Measurements from ENCODE around the gene B3GAT1. TPM values are rescaled to one million over a fixed set of nuclear protein-coding genes. Genes with fewer than 3 reads are reported as not detected.

Gene B3GAT1
- polyA plus RNA-seq, 1 donor from 2014 or later: 28.2 TPM

GRCh38 chr11:134337051-134337450 lies 75.0 kb downstream of the B3GAT1 start:
- Histone ChIP-seq H3K9me3 (ENCODE audit: low read length) (no peaks in the 10 kb centered on the region), H2AFZ (ENCODE audit: low read depth, low read length) (no peak overlapping the region), H4K20me1 (ENCODE audit: insufficient read depth) (no peaks in the 10 kb centered on the region), H3K4me3 (ENCODE audit: low read length) (no peak overlapping the region), H3K36me3 (ENCODE audit: insufficient read depth, low read length) (no peaks in the 10 kb centered on the region), H3K27me3 (ENCODE audit: insufficient read depth, low read depth, low read length) (no peaks in the 10 kb centered on the region), H3K9ac (ENCODE audit: low read length) (no peak overlapping the region), H3F3A (ENCODE audit: insufficient read depth, low read length, poor library complexity, severe bottlenecking) (no peaks in the 10 kb centered on the region), H3K9me2 (ENCODE audit: insufficient read depth, low read length) (no peaks in the 10 kb centered on the region), H3K4me2 (ENCODE audit: low read length) (no peak overlapping the region), H3K79me2 (replicated peaks; ENCODE audit: insufficient read depth, low read length) (no peaks in the 10 kb centered on the region), H3K27ac (ENCODE audit: low read length) (no peak overlapping the region)
- TF ChIP-seq POLR2AphosphoS5 (IDR thresholded peaks at IDR 0.05) (no peak), REST (IDR thresholded peaks at IDR 0.05; ENCODE audit: borderline replicate concordance) (no peak), TAF1 (IDR thresholded peaks at IDR 0.05; ENCODE audit: low read depth) (no peak), EP300 (conservative IDR thresholded peaks at IDR 0.05; ENCODE audit: poor library complexity, severe bottlenecking) (no peak), CTCF (IDR thresholded peaks at IDR 0.05; ENCODE audit: poor library complexity, severe bottlenecking) (no peak), EZH2 (IDR thresholded peaks at IDR 0.05; ENCODE audit: borderline replicate concordance, insufficient read depth, low read length, poor library complexity, severe bottlenecking) (no peak), RAD21 (conservative IDR thresholded peaks at IDR 0.05) (no peak), SMC3 (conservative IDR thresholded peaks at IDR 0.05; ENCODE audit: poor library complexity) (no peak), MXI1 (conservative IDR thresholded peaks at IDR 0.05; ENCODE audit: poor library complexity, severe bottlenecking) (no peak)

DNA sequence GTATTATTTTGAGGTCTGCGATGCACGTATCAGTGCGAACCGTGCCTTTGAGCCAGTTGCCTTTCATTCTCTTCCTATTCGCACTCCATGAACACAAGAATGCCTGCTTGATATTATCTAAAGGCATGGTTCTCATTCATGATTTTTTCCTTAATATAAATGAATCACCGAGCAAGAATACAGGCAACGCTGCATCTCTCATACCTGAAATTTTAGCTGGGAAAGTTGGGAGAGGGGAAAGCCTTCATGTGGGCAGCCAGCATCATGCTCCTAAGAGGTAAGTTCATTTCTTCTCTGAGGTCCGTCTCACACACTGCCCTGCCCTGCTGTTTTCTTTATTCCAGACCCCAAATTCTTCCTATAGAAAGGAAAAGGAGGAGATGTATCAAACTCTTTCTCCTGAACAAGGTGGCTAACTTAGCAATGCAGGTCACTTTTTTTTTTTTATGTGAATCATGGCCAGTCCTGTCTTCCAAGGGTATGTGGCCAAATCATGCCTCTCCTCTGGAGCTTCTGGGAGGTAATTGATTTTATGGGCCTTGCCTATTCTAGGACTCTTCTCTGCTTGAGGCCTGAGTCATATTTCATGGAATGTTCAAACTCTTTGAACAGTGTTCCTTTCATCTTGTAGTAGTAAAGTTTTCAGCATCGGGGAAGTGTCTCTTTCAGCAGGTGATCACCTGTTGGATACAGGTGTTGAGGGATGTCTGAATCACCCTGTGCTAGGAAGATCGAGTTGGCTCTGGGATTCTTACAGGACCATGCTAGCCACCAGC lies 77.1 kb downstream of the B3GAT1 start:
- no peaks in the 10 kb centered on the region for H3K27me3 ChIP-seq (ENCODE audit: insufficient read depth, low read depth, low read length)
- no peaks in the 10 kb centered on the region for H3K9me2 ChIP-seq (ENCODE audit: insufficient read depth, low read length)
- H3F3A ChIP-seq (ENCODE audit: insufficient read depth, low read length, poor library complexity, severe bottlenecking): no peaks in the 10 kb centered on the region
- no peaks in the 10 kb centered on the region for H3K9me3 ChIP-seq (ENCODE audit: low read length)
- H2AFZ ChIP-seq (ENCODE audit: low read depth, low read length): no peak overlapping the region
- no peaks in the 10 kb centered on the region for H3K79me2 ChIP-seq (replicated peaks; ENCODE audit: insufficient read depth, low read length)
- no peak overlapping the region for H3K27ac ChIP-seq (ENCODE audit: low read length)
- TF ChIP-seq CTCF (IDR thresholded peaks at IDR 0.05; ENCODE audit: poor library complexity, severe bottlenecking): no peak
- TF ChIP-seq EP300 (conservative IDR thresholded peaks at IDR 0.05; ENCODE audit: poor library complexity, severe bottlenecking): no peak
- TF ChIP-seq MXI1 (conservative IDR thresholded peaks at IDR 0.05; ENCODE audit: poor library complexity, severe bottlenecking): no peak
- TF ChIP-seq EZH2 (IDR thresholded peaks at IDR 0.05; ENCODE audit: borderline replicate concordance, insufficient read depth, low read length, poor library complexity, severe bottlenecking): no peak
- TF ChIP-seq POLR2AphosphoS5 (IDR thresholded peaks at IDR 0.05): no peak
- no peak for TF ChIP-seq REST (IDR thresholded peaks at IDR 0.05; ENCODE audit: borderline replicate concordance)
- no peak for TF ChIP-seq SMC3 (conservative IDR thresholded peaks at IDR 0.05; ENCODE audit: poor library complexity)
- TF ChIP-seq TAF1 (IDR thresholded peaks at IDR 0.05; ENCODE audit: low read depth): no peak
- no peak for TF ChIP-seq RAD21 (conservative IDR thresholded peaks at IDR 0.05)
- H3K9ac ChIP-seq (ENCODE audit: low read length): no peak overlapping the region
- no peak overlapping the region for H3K4me2 ChIP-seq (ENCODE audit: low read length)
- H3K36me3 ChIP-seq (ENCODE audit: insufficient read depth, low read length): no peaks in the 10 kb centered on the region
- no peak overlapping the region for H3K4me3 ChIP-seq (ENCODE audit: low read length)
- H4K20me1 ChIP-seq (ENCODE audit: insufficient read depth): no peaks in the 10 kb centered on the region
